Measurements from ENCODE around the gene NOLC1. TPM values are rescaled to one million over a fixed set of nuclear protein-coding genes. Genes with fewer than 3 reads are reported as not detected.

Gene NOLC1
- total RNA-seq, 1 experiment from 2014 or later = 69.9 TPM

DNA sequence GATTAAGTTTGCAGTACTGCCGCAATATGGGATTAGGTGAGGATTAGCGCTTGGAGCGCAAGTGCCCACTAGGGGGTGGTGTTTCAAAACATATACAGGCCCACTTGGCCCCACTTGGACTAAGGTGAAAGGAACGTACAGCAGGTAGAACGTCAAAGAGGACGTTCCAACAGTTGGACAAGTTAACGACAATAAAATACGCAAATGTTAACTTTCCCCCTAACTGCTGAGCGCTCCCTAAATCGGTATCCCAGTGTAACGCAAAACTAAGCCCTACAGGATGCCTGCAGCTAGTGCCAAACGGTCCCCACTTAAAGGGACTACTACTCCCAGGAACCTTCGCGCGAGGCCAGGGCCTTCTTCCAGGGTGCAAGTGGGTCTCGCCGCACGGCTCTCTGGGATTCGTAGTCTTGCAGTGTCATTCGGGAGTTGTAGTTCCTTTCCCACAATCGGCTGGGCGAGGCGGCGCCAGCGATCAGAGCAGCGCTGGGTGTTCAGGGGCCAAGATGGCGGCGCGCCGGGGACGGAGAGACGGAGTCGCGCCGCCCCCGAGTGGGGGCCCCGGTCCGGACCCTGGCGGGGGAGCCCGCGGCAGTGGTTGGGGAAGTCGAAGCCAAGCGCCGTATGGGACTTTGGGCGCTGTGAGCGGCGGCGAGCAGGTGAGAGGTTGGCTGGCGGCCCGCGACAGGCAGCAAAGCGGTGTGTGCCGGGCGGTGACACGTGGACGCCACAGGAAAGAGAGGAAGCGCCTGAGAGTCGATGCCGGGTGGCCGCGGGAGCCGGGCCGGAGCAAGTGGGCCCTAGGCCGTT is 19.4 kb upstream of the NOLC1 start, which contains the start of gene PPRC1:
Gene PPRC1 (plus strand): TSS at position 478 of the 810 bp plus-strand sequence. CDS start 29 bp downstream, at position 507.
- intact Hi-C loops (cut with micrococcal nuclease) = loop anchor here (1.0 to 2.0 kb wide), 2 partner anchors 14 to 20 kb away; partner anchors contain the start of gene NOLC1
- peaks cover 37% of the 10 kb centered on the region for H4K20me1 ChIP-seq (ENCODE audit: low read length)
- peaks cover 49% of the 10 kb centered on the region for H3K79me2 ChIP-seq (ENCODE audit: low read length)
- TF ChIP-seq EZH2 (IDR thresholded peaks at IDR 0.05; ENCODE audit: low read length, unreplicated experiment) = no peak
- TF ChIP-seq, protein P1, sequence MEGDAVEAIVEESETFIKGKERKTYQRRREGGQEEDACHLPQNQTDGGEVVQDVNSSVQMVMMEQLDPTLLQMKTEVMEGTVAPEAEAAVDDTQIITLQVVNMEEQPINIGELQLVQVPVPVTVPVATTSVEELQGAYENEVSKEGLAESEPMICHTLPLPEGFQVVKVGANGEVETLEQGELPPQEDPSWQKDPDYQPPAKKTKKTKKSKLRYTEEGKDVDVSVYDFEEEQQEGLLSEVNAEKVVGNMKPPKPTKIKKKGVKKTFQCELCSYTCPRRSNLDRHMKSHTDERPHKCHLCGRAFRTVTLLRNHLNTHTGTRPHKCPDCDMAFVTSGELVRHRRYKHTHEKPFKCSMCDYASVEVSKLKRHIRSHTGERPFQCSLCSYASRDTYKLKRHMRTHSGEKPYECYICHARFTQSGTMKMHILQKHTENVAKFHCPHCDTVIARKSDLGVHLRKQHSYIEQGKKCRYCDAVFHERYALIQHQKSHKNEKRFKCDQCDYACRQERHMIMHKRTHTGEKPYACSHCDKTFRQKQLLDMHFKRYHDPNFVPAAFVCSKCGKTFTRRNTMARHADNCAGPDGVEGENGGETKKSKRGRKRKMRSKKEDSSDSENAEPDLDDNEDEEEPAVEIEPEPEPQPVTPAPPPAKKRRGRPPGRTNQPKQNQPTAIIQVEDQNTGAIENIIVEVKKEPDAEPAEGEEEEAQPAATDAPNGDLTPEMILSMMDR (conservative IDR thresholded peaks at IDR 0.05; ENCODE audit: low read depth, low read length) = peak; percentile 86
- TF ChIP-seq EZH2phosphoT487 (IDR thresholded peaks at IDR 0.05; ENCODE audit: borderline replicate concordance, low read length) = no peak
- POLR2A ChIA-PET (ENCODE audit: unreplicated experiment) = no interaction called here
- H3K4me2 ChIP-seq (ENCODE audit: low read length) = peak within 1 kb of the TSS; percentile 97
- CTCF ChIA-PET = no interaction called here
- DNase-seq = peak; percentile 94
- no peaks in the 10 kb centered on the region for H3F3A ChIP-seq (ENCODE audit: low read length, unreplicated experiment)
- H3K36me3 ChIP-seq (ENCODE audit: low read depth, low read length) = peaks cover 12% of the 10 kb centered on the region
- no TSS peak for BruUV-seq (replicated peaks)
- no peaks in the 10 kb centered on the region for H3K9me3 ChIP-seq (ENCODE audit: low read length)
- H2AFZ ChIP-seq (ENCODE audit: low read length) = peak within 1 kb of the TSS; percentile 88
- peak; percentile 92 for ATAC-seq
- no peaks in the 10 kb centered on the region for H3K27me3 ChIP-seq (ENCODE audit: low read length)
- H3K27ac ChIP-seq (ENCODE audit: low read length) = peak within 1 kb of the TSS; percentile 90
- peak within 1 kb of the TSS; percentile 89 for H3K4me3 ChIP-seq (ENCODE audit: low read length)
- peak within 1 kb of the TSS; percentile 100 for H3K9ac ChIP-seq (ENCODE audit: low read length)
- peaks cover 21% of the 10 kb centered on the region for H3K4me1 ChIP-seq (ENCODE audit: insufficient read depth, low read length)
- no peaks in the 10 kb centered on the region for H3K9me2 ChIP-seq (replicated peaks; ENCODE audit: low read length)

DNA sequence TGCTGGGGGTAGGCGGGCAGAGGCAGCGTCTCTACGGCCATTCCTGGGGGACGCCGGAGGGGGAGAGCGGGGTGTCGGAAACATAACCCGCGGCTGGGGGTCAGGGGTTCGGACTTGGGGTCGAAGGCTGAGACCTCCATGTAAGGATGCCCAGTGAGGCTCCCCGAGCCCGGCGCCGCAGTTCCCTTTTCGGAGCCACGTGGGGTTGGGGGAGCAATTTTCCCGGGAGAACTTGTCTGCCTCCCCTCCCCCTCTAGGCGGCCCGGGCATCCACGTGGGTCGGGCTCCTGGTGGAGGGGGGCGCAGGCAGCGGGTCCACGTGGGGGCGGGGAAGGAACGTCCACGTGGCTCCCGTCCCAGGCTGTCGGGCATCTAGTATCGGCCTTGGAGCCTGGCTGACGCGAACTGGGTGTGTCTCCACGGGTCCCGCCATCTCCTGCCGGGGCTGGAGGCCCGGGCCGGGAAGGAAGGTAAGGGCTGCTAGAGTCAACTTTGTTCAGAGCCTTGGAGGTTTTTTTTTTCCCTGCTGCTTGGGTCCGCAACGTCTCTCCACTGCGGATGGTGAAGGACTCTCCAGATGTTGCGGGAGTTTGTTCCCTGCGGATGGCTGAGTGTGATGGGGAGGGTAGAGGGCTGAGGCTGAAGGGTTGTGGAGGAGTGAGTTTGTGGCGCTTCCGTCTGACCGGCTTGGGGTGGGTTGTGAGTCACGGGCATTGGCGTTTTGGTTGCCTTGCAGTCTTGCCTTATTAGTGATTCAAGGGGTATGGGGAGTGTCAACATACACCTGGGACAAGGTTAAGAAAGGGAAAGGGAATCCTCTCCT is 18.6 kb upstream of the NOLC1 start:
- Histone ChIP-seq H3K36me3 (ENCODE audit: low read depth, low read length) (peaks cover 20% of the 10 kb centered on the region), H3K4me3 (ENCODE audit: low read length) (peak overlapping the region; percentile 89), H2AFZ (ENCODE audit: low read length) (0 out of 2 replicates have a peak overlapping the region, but pooled peaks have one; percentile 24), H3K79me2 (ENCODE audit: low read length) (peaks cover 58% of the 10 kb centered on the region), H3K4me2 (ENCODE audit: low read length) (peak overlapping the region; percentile 97), H3K9me2 (replicated peaks; ENCODE audit: low read length) (no peaks in the 10 kb centered on the region), H3K27ac (ENCODE audit: low read length) (peak overlapping the region; percentile 90), H4K20me1 (ENCODE audit: low read length) (peaks cover 46% of the 10 kb centered on the region), H3F3A (ENCODE audit: low read length, unreplicated experiment) (no peaks in the 10 kb centered on the region), H3K9me3 (ENCODE audit: low read length) (no peaks in the 10 kb centered on the region), H3K4me1 (ENCODE audit: insufficient read depth, low read length) (peaks cover 21% of the 10 kb centered on the region), H3K9ac (ENCODE audit: low read length) (peak overlapping the region; percentile 100), H3K27me3 (ENCODE audit: low read length) (no peaks in the 10 kb centered on the region)
- ChIA-PET CTCF (no interaction called here), POLR2A (ENCODE audit: unreplicated experiment) (no interaction called here)
- TSS peak; percentile 98 for BruUV-seq (replicated peaks)
- intact Hi-C loops (cut with micrococcal nuclease) = loop anchor here (2.0 kb wide), 1 partner anchor 15 kb away; no protein-coding TSS in a partner anchor
- TF ChIP-seq EZH2 (IDR thresholded peaks at IDR 0.05; ENCODE audit: low read length, unreplicated experiment) (no peak), EZH2phosphoT487 (IDR thresholded peaks at IDR 0.05; ENCODE audit: borderline replicate concordance, low read length) (no peak)
- TF ChIP-seq, protein P1 (conservative IDR thresholded peaks at IDR 0.05; ENCODE audit: low read depth, low read length) = no peak
- DNase-seq (peak; percentile 74), ATAC-seq (peak; percentile 35)

Data from PC-3 (cell line).